ENCODE results near the gene GRK2.

The GRK2 gene

DNA sequence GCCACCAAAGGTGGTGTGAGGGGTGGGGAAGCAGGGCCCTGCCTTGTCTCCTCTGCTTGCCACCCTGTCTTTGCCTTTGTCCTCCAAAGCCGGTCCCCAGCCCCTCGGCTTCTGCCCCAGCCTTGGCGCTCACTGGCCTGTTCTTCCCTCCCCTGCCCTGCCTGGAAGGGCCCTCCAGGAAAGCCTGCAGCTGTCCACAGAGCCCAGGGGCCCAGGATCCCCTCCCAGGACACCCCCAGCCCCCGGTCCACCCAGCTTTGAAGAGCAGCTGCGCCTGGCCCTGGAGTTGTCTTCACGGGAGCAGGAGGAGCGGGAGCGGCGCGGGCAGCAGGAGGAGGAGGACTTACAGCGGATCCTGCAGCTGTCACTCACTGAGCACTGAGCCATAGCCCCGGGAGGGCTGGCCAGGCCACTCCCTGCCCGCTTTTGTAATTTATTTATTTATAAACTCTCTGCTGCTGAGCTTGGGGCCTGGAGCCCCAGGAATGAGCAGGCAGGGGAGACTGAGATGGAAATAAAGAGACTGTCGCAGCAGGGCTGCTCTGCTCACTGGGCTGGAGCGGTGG is 35.8 kb downstream of the GRK2 start:
- no peak for DNase-seq

DNA sequence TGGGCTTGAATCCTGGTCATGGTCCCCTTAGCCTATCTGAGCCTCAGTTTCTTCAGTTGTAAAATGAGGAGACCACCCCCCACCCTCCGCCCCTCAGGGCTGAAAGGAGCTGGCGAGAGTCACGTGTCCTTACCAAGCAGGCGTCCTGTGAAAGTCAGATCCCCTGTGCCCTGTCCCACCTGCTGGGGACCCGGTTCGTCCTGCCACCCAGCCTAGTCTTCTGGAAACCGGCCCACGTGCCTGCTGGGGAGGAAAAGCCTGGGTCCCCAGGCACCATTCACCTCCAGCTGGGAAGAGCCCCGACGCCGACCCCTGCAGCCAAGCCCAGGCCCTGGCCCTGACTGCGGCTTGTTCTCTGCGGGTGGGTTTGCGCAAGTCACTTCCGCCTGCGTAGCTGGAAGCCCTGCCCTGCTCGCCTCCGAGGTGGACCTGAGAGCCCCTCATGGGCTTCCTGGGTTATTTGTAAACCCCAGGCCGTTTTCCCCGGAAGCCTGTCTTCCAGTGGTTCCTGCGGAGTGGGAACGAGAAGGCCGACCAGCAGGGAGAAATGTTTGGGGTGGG is 36.4 kb downstream of the GRK2 start:
- no peak for DNase-seq

DNA sequence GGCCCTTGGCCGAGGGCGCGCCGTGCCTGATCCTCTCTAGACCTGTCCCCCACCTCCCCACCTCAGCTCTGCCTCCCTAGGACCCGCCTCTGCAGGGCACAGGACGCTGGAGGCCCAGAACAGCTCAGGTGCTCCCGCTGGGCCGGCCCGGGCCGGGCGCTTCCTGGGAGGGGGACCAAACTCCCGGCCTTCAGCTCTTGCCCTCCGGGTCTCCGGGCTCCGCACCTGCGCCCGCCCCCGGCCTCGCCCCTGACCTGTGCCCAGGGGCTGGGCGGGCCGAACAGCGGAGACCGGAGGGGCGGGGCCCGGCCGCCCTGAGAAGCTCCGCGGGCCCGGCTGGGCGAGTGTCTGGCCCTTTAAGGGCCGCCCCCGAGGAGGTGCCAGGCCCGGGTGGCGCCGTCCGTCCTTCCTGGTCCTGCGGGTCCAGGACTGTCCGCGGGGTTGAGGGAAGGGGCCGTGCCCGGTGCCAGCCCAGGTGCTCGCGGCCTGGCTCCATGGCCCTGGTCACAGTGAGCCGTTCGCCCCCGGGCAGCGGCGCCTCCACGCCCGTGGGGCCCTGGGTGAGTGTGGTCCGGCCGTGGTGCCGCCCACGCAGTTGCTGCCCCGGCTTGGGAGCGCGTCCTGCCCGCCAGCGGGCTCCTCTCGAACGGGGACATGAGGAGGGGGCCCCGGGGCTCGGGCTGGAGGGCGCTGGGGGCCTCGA is 37.0 kb downstream of the GRK2 start, which contains the start of gene SSH3:
SSH3 (plus strand) TSS at position 399 of the 703 bp plus-strand sequence; CDS start at position 495, 96 bp downstream.
- DNase-seq: peak; percentile 67

DNA sequence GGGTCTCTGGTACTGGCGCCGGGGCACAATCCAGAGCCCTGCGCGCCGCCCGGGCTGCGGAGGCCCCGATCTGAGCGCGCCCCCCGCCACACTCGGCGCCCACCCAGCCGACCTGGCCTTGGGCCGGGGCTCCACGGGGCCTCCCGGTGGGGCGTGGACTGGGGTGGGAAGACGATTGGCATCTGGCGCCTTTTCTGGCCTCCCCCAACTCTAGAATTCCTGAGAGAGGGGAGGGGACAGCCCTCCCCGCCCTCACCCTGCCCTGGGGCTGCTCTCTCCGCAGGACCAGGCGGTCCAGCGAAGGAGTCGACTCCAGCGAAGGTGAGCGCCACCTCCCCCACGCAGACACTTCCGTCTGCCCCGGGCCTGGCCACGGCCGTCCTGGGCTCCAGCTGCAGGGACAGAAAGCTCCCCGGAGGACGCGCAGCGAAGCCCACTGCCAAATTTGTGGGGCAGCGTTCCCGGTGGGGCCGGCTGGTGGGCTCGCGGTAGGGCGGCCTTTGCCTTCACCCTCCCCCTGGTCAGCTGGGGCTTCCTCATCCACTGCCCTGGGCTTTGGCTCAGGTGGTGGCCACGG is 37.6 kb downstream of the GRK2 start:
- DNase-seq: peak; percentile 45

DNA sequence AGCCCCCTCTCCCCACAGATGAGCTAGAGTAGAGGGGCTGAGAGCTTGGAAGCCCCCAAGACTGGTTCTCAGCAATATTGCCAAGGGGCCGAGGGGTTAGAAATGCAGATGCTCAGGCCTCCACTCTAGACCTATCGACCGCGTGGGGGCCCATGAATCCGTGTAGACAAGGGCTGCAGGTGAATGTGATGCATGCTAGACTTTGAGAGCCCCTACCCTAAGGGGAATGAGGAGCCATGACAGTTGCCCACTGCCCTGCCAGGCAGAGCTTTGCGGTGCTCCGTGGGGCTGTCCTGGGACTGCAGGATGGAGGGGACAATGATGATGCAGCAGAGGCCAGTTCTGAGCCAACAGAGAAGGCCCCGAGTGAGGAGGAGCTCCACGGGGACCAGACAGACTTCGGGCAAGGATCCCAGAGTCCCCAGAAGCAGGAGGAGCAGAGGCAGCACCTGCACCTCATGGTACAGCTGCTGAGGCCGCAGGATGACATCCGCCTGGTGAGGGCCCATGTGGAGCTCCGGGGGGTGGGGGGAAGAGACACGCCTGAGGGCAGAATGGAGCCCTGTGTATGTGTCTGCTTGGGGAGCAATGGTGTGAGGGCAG is 38.3 kb downstream of the GRK2 start:
- no peak for DNase-seq

DNA sequence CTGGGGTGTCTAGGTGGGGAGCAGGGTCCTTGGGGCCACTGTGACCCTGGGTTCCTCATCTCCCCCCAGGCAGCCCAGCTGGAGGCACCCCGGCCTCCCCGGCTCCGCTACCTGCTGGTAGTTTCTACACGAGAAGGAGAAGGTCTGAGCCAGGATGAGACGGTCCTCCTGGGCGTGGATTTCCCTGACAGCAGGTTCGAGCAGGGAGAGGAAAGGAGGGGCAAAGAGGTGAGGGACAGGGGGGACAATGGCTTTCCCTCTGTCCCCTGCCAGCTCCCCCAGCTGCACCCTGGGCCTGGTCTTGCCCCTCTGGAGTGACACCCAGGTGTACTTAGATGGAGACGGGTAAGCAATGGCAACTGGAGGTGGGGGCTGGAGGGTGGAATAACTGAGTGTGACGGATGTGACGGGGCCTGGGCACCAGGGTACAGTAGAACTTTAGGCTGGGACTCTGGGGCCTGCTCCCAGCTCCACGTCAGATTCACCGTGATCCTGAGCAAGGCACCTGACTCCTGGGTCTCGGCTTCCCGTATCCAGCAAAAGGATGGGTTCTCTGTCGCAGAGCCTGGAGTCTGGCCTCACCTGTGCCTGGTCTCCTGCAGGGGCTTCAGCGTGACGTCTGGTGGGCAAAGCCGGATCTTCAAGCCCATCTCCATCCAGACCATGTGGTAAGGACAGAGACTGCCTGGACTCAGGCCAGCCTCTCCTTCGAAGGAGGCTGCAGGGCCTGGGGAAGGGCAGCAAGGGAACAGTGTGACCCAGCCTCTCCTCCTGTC is 40.7 kb downstream of the GRK2 start:
- no peak for DNase-seq

DNA sequence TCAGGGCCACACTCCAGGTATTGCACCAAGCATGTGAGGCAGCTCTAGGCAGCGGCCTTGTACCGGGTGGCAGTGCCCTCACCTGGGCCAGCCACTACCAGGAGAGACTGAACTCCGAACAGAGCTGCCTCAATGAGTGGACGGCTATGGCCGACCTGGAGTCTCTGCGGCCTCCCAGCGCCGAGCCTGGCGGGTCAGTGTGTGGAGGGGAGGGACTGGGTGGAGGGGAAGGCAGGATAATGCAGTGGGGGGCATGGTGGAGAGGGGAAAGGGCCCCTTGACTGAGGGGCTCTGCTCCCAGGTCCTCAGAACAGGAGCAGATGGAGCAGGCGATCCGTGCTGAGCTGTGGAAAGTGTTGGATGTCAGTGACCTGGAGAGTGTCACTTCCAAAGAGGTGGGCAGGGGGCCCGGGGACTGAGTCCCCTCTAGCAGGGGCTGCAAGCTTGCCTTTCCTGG is 41.3 kb downstream of the GRK2 start:
- no peak for DNase-seq

DNA sequence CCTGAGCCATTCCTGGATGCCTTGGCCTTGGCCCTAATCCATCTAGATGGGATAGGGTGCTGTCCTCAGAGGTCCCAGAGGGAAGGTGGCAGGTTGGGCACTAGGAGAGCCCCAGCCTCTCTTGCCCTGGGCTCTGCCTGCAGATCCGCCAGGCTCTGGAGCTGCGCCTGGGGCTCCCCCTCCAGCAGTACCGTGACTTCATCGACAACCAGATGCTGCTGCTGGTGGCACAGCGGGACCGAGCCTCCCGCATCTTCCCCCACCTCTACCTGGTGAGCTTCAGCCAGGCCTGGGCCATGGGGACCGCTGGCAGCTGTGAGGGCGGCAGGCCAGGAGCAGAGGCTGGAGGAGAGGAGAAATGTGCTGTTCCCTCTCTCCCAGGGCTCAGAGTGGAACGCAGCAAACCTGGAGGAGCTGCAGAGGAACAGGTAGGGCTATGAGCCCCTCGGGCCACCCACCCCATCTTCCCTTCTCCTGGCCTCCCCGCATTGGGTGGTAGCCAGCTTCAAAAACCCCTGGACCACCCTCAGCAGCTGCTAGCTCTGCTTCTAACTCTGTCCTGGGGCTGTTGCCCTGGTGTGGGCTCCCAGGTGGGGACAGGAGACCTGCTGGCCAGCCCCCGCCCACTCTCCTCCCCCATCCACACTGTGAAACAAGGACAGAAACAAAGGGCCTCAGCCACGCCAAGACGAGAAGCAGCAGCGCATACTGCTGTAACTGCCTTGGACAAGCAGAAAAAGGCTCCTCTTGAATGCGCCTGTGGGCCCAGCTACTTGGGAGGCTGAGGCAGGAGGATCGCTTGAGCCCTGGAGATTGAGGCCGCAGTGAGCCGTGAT is 42.0 kb downstream of the GRK2 start:
- no peak for DNase-seq

DNA sequence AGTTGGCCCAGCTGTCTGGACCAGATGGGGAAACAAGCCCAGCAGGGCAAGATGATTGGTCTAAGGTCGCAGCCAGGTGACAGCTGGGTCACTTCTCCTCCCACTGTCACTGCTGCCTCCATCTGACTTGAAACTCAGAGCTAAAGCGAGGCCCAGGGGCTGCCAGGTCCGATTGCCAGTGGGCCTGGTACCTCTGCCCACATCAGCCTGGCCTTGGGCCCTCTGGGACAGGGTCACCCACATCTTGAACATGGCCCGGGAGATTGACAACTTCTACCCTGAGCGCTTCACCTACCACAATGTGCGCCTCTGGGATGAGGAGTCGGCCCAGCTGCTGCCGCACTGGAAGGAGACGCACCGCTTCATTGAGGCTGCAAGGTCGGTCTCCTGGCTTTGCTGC is 42.9 kb downstream of the GRK2 start:
- no peak for DNase-seq

DNA sequence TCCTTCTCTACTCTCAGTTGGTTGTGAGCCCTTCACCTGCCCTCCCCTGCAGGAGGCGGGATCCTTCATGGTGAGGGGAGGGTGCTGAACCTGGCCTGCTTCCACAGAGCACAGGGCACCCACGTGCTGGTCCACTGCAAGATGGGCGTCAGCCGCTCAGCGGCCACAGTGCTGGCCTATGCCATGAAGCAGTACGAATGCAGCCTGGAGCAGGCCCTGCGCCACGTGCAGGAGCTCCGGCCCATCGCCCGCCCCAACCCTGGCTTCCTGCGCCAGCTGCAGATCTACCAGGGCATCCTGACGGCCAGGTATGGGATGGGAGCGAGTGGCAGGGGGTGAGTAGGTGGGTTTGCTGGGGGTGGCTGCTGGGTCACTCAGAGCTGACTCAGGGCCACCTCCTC is 43.4 kb downstream of the GRK2 start:
- no peak for DNase-seq

DNA sequence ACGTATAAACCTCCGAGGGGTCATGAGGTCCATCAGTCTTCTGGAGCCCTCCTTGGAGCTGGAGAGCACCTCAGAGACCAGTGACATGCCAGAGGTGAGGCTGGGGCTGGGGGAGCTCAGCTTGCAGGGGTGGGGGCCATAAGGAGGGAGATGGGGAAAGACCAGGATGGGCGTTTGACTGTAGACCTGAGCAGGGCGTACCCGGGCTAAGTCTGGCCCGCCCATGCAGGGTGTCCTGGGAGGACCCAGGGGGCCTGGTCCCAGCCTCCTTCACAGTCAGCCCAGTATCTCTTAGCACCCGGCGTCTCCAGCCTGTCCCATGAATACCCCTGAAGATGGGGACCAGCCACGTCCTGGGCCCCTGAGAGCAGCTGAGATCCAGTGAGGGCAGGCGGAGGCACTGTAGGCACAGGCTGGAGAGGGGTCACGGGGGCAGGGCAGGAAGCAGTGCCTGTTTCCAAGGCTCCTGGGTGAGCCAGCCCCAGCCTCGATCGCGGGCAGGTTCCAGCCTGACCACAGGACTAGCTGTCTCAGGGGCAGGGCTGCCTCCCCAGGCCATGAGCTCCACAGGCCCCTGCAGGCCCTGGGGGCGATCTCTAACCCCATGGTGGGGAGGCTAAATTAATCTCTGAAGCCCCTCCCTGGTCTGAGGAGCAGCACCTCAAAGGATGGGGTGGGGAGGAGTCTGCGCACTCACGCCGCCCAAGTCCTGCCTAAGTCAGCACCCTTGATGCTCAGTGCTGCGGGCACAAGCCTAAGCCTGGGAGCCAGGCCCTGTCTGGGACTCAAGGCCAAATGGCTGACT is 44.2 kb downstream of the GRK2 start:
- DNase-seq: no peak

DNA sequence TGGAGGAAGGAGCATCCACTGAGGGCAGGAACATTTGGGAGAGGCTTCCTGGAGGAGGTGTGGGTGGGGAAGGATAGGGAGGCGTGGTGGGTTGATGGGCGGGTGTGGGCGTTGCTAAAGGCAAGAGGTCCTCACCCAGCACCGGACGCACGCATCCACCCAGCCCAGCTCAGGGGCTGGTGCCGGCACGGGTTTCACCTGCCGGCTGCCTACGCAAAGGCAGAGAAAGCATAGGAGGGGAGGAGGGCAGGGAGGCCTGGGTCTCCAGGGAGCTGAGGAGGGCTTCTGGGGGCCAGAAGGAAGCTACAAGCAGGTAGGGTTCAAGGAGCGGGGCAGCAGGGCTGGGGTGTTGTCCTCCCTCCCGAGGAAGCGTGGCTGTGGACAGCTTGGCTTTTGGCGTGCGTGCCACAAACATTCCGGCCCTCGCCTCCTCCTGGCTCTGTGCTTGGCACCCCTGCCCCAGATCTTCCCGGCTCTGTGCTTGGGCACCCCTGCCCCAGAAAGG is 44.8 kb downstream of the GRK2 start:
- no peak for DNase-seq

DNA sequence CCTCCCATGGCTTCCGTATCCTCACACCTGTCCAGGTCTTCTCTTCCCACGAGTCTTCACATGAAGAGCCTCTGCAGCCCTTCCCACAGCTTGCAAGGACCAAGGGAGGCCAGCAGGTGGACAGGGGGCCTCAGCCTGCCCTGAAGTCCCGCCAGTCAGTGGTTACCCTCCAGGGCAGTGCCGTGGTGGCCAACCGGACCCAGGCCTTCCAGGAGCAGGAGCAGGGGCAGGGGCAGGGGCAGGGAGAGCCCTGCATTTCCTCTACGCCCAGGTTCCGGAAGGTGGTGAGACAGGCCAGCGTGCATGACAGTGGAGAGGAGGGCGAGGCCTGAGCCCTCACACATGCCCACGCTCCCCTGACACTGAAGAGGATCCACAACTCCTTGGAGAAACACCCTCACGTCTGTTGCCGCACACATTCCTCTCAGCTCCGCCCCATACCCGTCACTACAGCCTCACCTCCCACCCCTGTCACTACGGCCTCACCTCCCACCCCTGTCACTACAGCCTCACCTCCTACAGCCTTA is 45.3 kb downstream of the GRK2 start:
- no peak for DNase-seq

DNA sequence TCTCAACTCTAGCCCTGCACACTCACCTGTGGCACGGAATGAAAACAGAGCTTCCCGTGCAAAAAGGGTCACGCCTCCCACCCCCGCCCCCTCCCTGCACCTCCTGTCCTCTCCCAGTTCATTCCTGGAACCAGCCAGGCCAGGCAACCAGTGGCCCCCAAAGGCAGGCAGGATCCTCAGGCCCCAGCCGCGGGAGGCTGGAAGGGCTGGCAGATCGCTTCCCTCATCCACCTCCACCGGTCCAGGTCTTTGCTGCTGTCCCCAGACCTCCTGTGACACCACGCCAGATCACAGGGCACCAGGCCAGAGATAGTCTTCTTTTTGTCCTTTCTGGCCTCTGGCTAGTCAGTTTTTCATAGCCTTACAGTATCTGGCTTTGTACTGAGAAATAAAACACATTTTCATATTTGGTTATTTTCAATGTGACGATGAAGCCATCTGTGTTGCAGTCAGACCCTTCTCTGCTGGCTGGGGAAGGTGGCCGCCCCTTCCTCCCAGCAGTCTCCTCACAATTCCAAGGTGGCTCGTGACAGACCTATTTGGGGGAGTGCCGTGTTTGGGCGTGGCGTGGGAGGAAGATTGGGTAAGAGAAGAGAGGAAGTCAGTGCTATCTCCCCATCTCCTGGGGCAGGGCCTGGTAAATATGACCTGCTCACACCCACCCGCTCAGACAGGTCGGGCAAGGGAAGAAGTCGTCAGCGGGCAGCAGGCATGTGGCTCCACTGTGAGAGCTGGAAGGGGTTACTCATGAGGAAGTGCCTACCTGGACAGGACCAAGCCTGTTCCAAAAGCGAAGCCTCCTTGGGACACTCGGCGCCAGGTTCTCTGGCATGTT is 46.1 kb downstream of the GRK2 start:
- peak; percentile 59 for DNase-seq

DNA sequence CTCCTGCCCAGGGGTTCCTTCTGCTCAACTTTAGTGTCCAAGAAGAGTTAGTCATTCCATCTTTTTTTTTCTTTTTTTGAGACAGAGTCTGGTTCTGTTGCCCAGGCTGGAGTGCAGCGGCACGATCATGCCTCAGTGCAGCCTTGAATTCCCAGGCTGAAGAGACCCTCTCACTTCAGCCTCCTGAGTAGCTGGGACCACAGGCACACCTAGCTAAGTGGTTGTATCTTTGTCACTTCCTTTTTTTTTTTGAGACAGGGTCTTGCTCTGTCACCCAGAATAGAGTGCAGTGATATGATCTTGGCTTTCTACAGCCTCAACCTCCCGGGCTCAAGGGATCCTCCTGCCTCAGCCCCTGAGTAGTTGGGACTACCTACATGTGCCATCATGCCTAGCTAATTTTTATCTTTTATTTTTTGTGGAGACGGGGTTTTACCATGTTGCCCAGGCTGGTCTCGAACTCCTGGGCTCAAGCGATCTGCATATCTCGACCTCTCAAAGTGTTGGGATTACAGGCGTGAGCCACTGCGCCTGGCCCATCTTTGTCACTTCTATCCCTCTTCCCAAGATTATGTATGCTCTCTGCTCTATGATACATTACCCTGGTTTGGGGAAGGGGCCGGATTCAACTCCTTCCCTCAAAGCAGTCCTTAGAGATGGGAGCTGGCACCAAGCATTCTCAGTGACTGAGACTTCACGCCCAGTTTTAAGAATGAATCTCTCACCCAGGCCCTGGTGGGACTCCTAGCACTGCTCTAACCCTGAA is 47.0 kb downstream of the GRK2 start:
- DNase-seq: no peak

DNA sequence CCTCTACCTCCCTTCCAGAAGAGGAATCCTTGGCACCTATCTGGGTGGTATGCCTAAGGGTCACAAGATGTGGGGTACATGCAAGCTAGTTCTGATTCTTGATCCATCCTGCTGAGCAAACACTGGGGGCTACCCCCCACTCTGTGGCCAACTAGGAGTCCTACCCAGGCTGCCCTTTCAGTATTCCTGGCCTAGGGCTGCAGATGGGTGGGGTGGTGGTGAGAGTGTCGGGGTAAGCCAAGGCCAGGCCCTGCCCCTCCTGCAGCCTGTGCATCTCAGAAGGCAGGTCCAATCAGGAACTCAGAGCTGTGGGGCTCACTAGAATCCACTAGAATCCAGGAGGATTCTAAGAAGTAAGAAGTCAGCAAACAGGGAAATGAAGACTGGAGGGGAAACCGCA is 47.9 kb downstream of the GRK2 start:
- DNase-seq: no peak

DNA sequence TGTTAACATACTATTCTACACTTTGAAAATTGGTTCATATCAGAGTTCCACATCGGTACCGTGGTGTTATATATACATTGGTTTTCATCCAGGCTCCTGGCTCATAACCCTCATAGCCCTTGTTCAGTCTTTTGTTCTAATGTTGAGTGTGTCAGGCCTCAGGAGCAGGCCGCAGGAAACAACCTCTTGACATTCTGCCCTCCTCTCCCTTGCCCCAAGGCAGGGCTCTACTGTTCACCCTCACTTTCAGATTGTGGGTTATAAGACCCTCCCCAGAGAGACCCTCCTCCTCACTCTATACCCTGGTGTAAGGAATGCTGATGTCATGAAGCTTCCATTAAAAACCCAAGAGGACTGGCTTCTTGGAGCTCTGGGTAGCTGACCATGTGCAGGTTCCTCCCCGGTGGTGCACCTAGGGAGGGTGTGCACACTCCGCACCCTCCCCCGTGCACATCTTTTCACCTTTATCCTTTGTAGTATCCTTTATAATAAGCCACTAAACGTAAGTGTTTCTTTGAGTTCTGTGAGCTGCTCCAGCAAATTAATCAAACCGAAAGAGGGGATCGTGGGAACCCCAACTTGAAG is 49.1 kb downstream of the GRK2 start:
- no peak for DNase-seq

DNA sequence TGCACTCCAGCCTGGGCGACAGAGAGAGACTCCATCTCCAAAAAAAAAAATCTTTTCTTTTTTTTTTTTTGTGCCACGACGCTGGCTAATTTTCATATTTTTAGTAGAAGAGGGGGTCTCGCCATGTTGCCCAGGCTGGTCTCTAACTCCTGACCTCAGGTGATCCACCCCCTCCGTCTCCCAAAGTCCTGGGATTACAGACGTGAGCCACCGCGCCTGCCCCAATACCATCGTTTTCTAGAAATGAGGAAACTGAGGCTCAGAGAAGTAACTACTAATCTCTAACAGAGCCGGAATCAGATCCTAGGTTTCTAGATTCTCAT is 50.6 kb downstream of the GRK2 start:
- no peak for DNase-seq
